Right lobe of liver (tissue), 4 donors: ENCODE measurements around the gene NR1D2.

Source experiments
- CTCF ChIP-seq, 4 donors: fragments of 200-600 bp in 3 of 4; fragments of 450-650 bp in 1 of 4; IDR thresholded peaks; one replicate each; pipeline versions ENCODE4 v1.5.1 to v1.8.0; 2016 to 2022; ENCODE audit warnings: antibody characterized with exemption in 4 of 4, mild to moderate bottlenecking in 2 of 4
- POLR2A ChIP-seq: fragments of 450-650 bp; IDR thresholded peaks from one replicate; pipeline ENCODE4 v1.6.1; 2017; ENCODE audit warnings: antibody characterized with exemption, mild to moderate bottlenecking
- donor health status: DM: no; HTN: no; CAD: no.
- donor health status: DM: no; HTN: no; CAD: no.
- donor health status: DM: no; HTN: yes; CAD: no.

GRCh38 chr3:23904545-23904944, 40.5 kb upstream of the NR1D2 start:
- no peak for TF ChIP-seq CTCF (IDR thresholded peaks at IDR 0.05)
- no peak for TF ChIP-seq POLR2A
